Keratinocyte (primary cell): ENCODE results near the gene NDUFAB1. TPM values are rescaled to one million over a fixed set of nuclear protein-coding genes. Genes with fewer than 3 reads are reported as not detected.
"Not testable (repeated sequence)": the region's sequence is repeated elsewhere in the genome, so short reads cannot be mapped to it uniquely, and the experiment has no call there.

Experiments
- DNase-seq: peaks from one replicate; pipeline ENCODE4 v3.0.0-alpha.2; 2011; ENCODE audit warnings: low read depth, missing footprints, low spot score
- FAIRE-seq: peaks from 2 replicates; lab custom pipeline; 2011; peaks lifted over from hg19 to GRCh38; lab: Jason Lieb, UNC
- H2AFZ ChIP-seq: 2 replicates; pipeline ENCODE4 v1.6.0; 2012; ENCODE audit warnings: low read length, control low read depth, inconsistent platforms; ENCODE audit not compliant: control insufficient read depth
- H3K27ac ChIP-seq: 2 replicates; pipeline ENCODE4 v1.5.1; 2011; ENCODE audit warnings: low read length; ENCODE audit not compliant: control insufficient read depth, insufficient read depth
- H3K27me3 ChIP-seq: 3 replicates; pipeline ENCODE4 v1.6.0; 2011; ENCODE audit warnings: low read length; ENCODE audit not compliant: control insufficient read depth, insufficient read depth; ENCODE audit errors: extremely low read depth
- H3K36me3 ChIP-seq, 2 experiments: 2 replicates in 1 of 2; 3 replicates in 1 of 2; pipeline ENCODE4 v1.5.1; 2011; ENCODE audit warnings: low read length in 2 of 2, mild to moderate bottlenecking in 1 of 2; ENCODE audit not compliant: control insufficient read depth in 2 of 2, insufficient read depth in 2 of 2; ENCODE audit errors: extremely low read depth in 1 of 2
- H3K4me1 ChIP-seq: 3 replicates; pipeline ENCODE4 v1.5.1; 2011; ENCODE audit warnings: low read length; ENCODE audit not compliant: control insufficient read depth, insufficient read depth; ENCODE audit errors: extremely low read depth
- H3K4me2 ChIP-seq: 3 replicates; pipeline ENCODE4 v1.6.0; 2011; ENCODE audit warnings: low read depth, low read length; ENCODE audit not compliant: control insufficient read depth, insufficient read depth; ENCODE audit errors: extremely low read depth
- H3K4me3 ChIP-seq, 3 experiments: fragments of 200-600 bp in 1 of 3; sonication (generic) in 1 of 3; 2 replicates in 2 of 3; 3 replicates in 1 of 3; pipeline ENCODE4 v1.5.1; 2011 to 2016; ENCODE audit warnings: low read length in 3 of 3, mild to moderate bottlenecking in 3 of 3, control low read depth in 2 of 3, inconsistent platforms in 1 of 3, low read depth in 1 of 3, mixed read lengths in 1 of 3, mixed run types in 1 of 3, moderate library complexity in 1 of 3; ENCODE audit not compliant: control insufficient read depth in 2 of 3, insufficient read depth in 2 of 3; ENCODE audit errors: extremely low read depth in 1 of 3
- H3K79me2 ChIP-seq: 2 replicates; pipeline ENCODE4 v1.6.0; 2012; ENCODE audit warnings: low read length; ENCODE audit not compliant: control insufficient read depth, insufficient read depth
- H3K9ac ChIP-seq: 3 replicates; pipeline ENCODE4 v1.6.0; 2011; ENCODE audit warnings: low read length; ENCODE audit not compliant: control insufficient read depth, insufficient read depth; ENCODE audit errors: extremely low read depth
- H3K9me1 ChIP-seq: 3 replicates; pipeline ENCODE4 v1.6.0; 2011; ENCODE audit warnings: low read length; ENCODE audit not compliant: control insufficient read depth, insufficient read depth; ENCODE audit errors: extremely low read depth
- H3K9me3 ChIP-seq: 2 replicates; pipeline ENCODE4 v1.5.1; 2012; ENCODE audit warnings: low read depth, low read length; ENCODE audit not compliant: control insufficient read depth
- H4K20me1 ChIP-seq: 3 replicates; pipeline ENCODE4 v1.6.0; 2011; ENCODE audit warnings: low read length; ENCODE audit not compliant: control insufficient read depth, insufficient read depth; ENCODE audit errors: extremely low read depth
- EZH2 ChIP-seq: IDR thresholded peaks from one replicate; pipeline ENCODE4 v1.6.1; 2012; ENCODE audit warnings: inconsistent platforms, mild to moderate bottlenecking, low read length, moderate library complexity
- dilution Hi-C: fragments of 300-500 bp; cut with MboI; formaldehyde crosslinking; loops from one replicate; pipeline ENCODE4 v1.7.0; 2020; ENCODE audit warnings: low sequenced_read_pairs; ENCODE audit not compliant: extremely low pct_ligation_motif_present
- polyA plus RNA-seq, 5 experiments: library from polyadenylated mRNA; depleted of rRNA in 3 of 5; stranded (reverse) in 3 of 5; stranded (forward) in 1 of 5; unstranded in 1 of 5; fragments of >200 nt; gene quantifications; 1 replicate in 1 of 5; 2 replicates in 3 of 5; 3 replicates in 1 of 5; pipeline versions ENCODE4 v1.2.1 to v1.2.3, GENCODE V29; 2011 to 2012; ENCODE audit warnings: missing spikeins in 2 of 5, low read depth in 1 of 5, low replicate concordance in 1 of 5
- TF ChIP-seq, protein P1 (sequence below), 3 experiments: IDR thresholded peaks in 1 of 3; conservative IDR thresholded peaks in 1 of 3; optimal IDR thresholded peaks in 1 of 3; 2 replicates in 2 of 3; 3 replicates in 1 of 3; pipeline versions ENCODE3 to v1.5.1; 2011; ENCODE audit warnings: low read length in 3 of 3, mild to moderate bottlenecking in 3 of 3, moderate library complexity in 2 of 3, control low read depth in 1 of 3, inconsistent platforms in 1 of 3; ENCODE audit not compliant: insufficient read depth in 2 of 3; ENCODE audit errors: extremely low read depth in 1 of 3

NDUFAB1 gene
- polyA plus RNA-seq, 1 donor (not counting 4 experiments of a cell fraction or from before 2014, with no cell fraction given): 202 TPM

DNA sequence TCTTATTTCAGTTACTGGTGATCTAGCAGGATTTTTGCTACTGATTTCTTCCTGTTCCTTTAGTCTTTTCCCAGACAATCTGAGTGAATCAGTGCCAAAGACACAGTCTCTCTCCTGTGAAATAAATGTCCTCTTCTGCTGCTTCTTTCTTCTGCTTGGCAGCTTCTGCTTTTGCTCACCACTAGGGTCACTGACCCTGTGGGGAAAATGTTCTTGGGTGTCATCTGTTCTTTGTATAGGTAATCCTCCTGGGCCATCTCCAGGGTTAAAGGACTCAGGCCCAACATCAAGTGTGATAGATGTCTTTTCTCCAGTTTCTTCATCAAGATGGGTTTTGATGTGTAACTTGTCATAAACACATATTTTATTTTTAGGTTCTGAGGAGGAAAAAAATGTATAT, 39.8 kb upstream of the NDUFAB1 start:
- Histone ChIP-seq H4K20me1 (no peaks in the 10 kb centered on the region), H2AFZ (no peak overlapping the region), H3K4me3 (no peak overlapping the region), H3K79me2 (peaks cover 45% of the 10 kb centered on the region), H3K27ac (no peak overlapping the region), H3K27me3 (no peaks in the 10 kb centered on the region), H3K9me1 (no peaks in the 10 kb centered on the region), H3K4me2 (no peak overlapping the region), H3K36me3 (peaks cover 9 to 10% of the 10 kb centered on the region in 2 experiments), H3K9me3 (no peaks in the 10 kb centered on the region), H3K4me1 (peaks cover 6% of the 10 kb centered on the region), H3K9ac (no peak overlapping the region)
- TF ChIP-seq, protein P1, sequence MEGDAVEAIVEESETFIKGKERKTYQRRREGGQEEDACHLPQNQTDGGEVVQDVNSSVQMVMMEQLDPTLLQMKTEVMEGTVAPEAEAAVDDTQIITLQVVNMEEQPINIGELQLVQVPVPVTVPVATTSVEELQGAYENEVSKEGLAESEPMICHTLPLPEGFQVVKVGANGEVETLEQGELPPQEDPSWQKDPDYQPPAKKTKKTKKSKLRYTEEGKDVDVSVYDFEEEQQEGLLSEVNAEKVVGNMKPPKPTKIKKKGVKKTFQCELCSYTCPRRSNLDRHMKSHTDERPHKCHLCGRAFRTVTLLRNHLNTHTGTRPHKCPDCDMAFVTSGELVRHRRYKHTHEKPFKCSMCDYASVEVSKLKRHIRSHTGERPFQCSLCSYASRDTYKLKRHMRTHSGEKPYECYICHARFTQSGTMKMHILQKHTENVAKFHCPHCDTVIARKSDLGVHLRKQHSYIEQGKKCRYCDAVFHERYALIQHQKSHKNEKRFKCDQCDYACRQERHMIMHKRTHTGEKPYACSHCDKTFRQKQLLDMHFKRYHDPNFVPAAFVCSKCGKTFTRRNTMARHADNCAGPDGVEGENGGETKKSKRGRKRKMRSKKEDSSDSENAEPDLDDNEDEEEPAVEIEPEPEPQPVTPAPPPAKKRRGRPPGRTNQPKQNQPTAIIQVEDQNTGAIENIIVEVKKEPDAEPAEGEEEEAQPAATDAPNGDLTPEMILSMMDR (optimal IDR thresholded peaks at IDR 0.05 in 1 of 3, IDR thresholded peaks at IDR 0.05 in 1 of 3, conservative IDR thresholded peaks at IDR 0.05 in 1 of 3; ENCODE audit: extremely low read depth in 1 of 3, insufficient read depth in 2 of 3, low read length in 3 of 3): no peak
- TF ChIP-seq EZH2: no peak
- no peak for FAIRE-seq
- DNase-seq: no peak
- dilution Hi-C loops: no loop called here

DNA sequence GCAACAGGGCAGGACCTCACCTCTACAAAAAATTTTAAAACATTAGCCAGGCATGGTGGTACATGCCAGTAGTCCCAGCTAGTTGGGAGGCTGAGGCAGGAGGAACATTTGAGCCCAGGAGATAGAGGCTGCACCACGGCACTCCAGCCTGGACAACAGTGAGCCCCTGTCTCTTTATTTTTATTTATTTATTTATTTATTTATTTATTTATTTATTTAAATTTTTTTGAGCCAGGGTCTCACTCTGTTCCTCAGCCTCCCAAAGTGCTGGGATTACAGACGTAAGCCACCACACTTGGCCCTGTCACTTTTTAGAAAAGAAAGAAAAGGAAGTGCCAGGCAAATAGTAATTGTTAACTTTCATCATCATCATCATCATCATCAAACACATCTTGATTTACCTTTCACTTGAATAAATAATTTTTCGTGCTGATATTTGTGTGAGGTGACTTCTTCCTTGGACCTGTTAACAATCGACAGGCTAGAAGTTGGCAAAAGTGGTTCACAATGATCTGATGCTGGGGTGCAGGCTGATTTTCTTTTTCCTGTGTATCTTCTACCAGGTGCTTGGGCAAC, 38.4 kb upstream of the NDUFAB1 start:
- no peak for DNase-seq
- Histone ChIP-seq H3K27ac (no peak overlapping the region), H3K4me1 (peaks cover 9% of the 10 kb centered on the region), H4K20me1 (no peaks in the 10 kb centered on the region), H3K79me2 (peaks cover 30% of the 10 kb centered on the region), H3K27me3 (no peaks in the 10 kb centered on the region), H3K36me3 (peaks cover 9 to 10% of the 10 kb centered on the region in 2 experiments), H3K4me2 (no peak overlapping the region), H2AFZ (no peak overlapping the region), H3K9me1 (peaks cover 2% of the 10 kb centered on the region), H3K4me3 (no peak overlapping the region), H3K9me3 (no peaks in the 10 kb centered on the region), H3K9ac (no peak overlapping the region)
- FAIRE-seq: no peak
- dilution Hi-C loops: no loop called here
- TF ChIP-seq, protein P1 (optimal IDR thresholded peaks at IDR 0.05 in 1 of 3, IDR thresholded peaks at IDR 0.05 in 1 of 3, conservative IDR thresholded peaks at IDR 0.05 in 1 of 3; ENCODE audit: extremely low read depth in 1 of 3, insufficient read depth in 2 of 3, low read length in 3 of 3): no peak
- no peak for TF ChIP-seq EZH2

DNA sequence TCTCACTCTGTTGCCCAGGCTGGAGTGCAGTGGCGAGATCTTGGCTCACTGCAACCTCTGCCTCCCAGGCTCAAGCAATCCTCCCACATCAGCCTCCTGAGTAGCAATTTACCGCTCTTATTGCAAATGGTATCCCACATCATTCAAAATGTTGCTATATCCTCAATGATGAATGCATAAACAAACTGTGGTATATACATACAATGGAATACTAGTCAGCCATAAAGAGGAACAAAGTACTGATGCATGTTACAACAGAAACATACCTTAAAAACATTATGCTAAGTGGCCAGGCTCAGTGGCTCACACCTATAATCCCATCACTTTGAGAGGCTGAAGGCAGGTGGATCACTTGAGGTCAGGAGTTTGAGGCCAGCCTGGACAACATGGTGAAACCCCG, 35.8 kb upstream of the NDUFAB1 start:
- Histone ChIP-seq H3K79me2 (peaks cover 22% of the 10 kb centered on the region), H3K36me3 (peaks cover 11 to 14% of the 10 kb centered on the region in 2 experiments), H3K4me1 (peaks cover 13% of the 10 kb centered on the region)
- H3K9me1 ChIP-seq, H2AFZ ChIP-seq, H3K9me3 ChIP-seq, DNase-seq, H4K20me1 ChIP-seq, H3K27me3 ChIP-seq, H3K27ac ChIP-seq, FAIRE-seq, H3K4me3 ChIP-seq, H3K9ac ChIP-seq, dilution Hi-C loops, H3K4me2 ChIP-seq: not testable (repeated sequence)
